GM23338 (cell line): Measurements from ENCODE around the gene KLHL25. TPM values are rescaled to one million over a fixed set of nuclear protein-coding genes. Genes with fewer than 3 reads are reported as not detected.

ENCODE experiments used
- ATAC-seq: fragments of 200-7000 bp; cut with Tn5 transposase; 3 replicates; pipeline ENCODE4 v1.9.1; 2020
- DNase-seq: peaks from one replicate; pipeline ENCODE4 v3.0.0-alpha.2; 2015; ENCODE audit warnings: low spot score
- H2AFZ ChIP-seq: fragments of 200-600 bp; sonication (generic); 2 replicates; pipeline ENCODE4 v1.8.0; 2016; ENCODE audit warnings: antibody characterized with exemption, mild to moderate bottlenecking, moderate library complexity
- H3F3A ChIP-seq: fragments of 200-600 bp; sonication (generic); replicated peaks from 2 replicates; pipeline ENCODE4 v1.8.0; 2017; ENCODE audit warnings: antibody characterized with exemption, mixed run types, low read depth
- H3K27ac ChIP-seq: fragments of 200-600 bp; sonication (generic); 2 replicates; pipeline ENCODE4 v1.6.1; 2016; ENCODE audit warnings: low read depth
- H3K27me3 ChIP-seq: fragments of 200-600 bp; sonication (generic); 2 replicates; pipeline ENCODE4 v1.8.0; 2016; ENCODE audit warnings: mild to moderate bottlenecking, mixed run types, moderate library complexity; ENCODE audit not compliant: insufficient read depth
- H3K36me3 ChIP-seq: fragments of 200-600 bp; sonication (generic); 2 replicates; pipeline ENCODE4 v1.8.0; 2016; ENCODE audit warnings: mild to moderate bottlenecking; ENCODE audit not compliant: insufficient read depth
- H3K4me1 ChIP-seq: fragments of 200-600 bp; sonication (generic); 2 replicates; pipeline ENCODE4 v1.8.0; 2016; ENCODE audit warnings: mild to moderate bottlenecking, moderate library complexity; ENCODE audit not compliant: insufficient read depth
- H3K4me2 ChIP-seq: fragments of 200-600 bp; sonication (generic); 2 replicates; pipeline ENCODE4 v1.7.1; 2017; ENCODE audit warnings: mixed run types
- H3K4me3 ChIP-seq: fragments of 200-600 bp; sonication (generic); 2 replicates; pipeline ENCODE4 v1.6.1; 2016; ENCODE audit warnings: mixed run types
- H3K79me2 ChIP-seq: fragments of 200-600 bp; sonication (generic); replicated peaks from 2 replicates; pipeline ENCODE4 v1.8.0; 2017; ENCODE audit warnings: mild to moderate bottlenecking; ENCODE audit not compliant: insufficient read depth
- H3K9me2 ChIP-seq: fragments of 200-600 bp; sonication (generic); 2 replicates; pipeline ENCODE4 v1.8.0; 2017; ENCODE audit not compliant: insufficient read depth
- H4K20me1 ChIP-seq: fragments of 200-600 bp; sonication (generic); replicated peaks from 2 replicates; pipeline ENCODE4 v1.8.0; 2017; ENCODE audit warnings: mild to moderate bottlenecking; ENCODE audit not compliant: insufficient read depth
- H3K27ac Mint-ChIP-seq: 2 replicates; pipeline ENCODE4 v1.8.0; 2020; ENCODE audit warnings: inconsistent platforms, mild to moderate bottlenecking, moderate library complexity, mixed read lengths
- H3K27me3 Mint-ChIP-seq: 3 replicates; pipeline ENCODE4 v1.8.0; 2022; ENCODE audit warnings: low read depth, mild to moderate bottlenecking, moderate library complexity, mixed read lengths, inconsistent platforms; ENCODE audit not compliant: insufficient read depth, poor library complexity
- H3K36me3 Mint-ChIP-seq: 3 replicates; pipeline ENCODE4 v1.8.0; 2021; ENCODE audit warnings: low read depth, mild to moderate bottlenecking, inconsistent platforms, moderate library complexity, mixed read lengths
- H3K4me1 Mint-ChIP-seq: 3 replicates; pipeline ENCODE4 v1.8.0; 2020; ENCODE audit warnings: mild to moderate bottlenecking, inconsistent platforms, mixed read lengths
- H3K4me3 Mint-ChIP-seq: 3 replicates; pipeline ENCODE4 v1.8.0; 2021; ENCODE audit warnings: moderate library complexity, mild to moderate bottlenecking, inconsistent platforms, mixed read lengths
- H3K9me3 Mint-ChIP-seq: 3 replicates; pipeline ENCODE4 v1.8.0; 2020; ENCODE audit warnings: moderate library complexity, mild to moderate bottlenecking, inconsistent platforms, mixed read lengths
- CREB1 ChIP-seq: fragments of 250-450 bp; sonication (Bioruptor Pico); IDR thresholded peaks from 2 replicates; pipeline ENCODE4 v1.5.0; 2020; ENCODE audit warnings: low read depth, mild to moderate bottlenecking, moderate library complexity
- EZH2 ChIP-seq: fragments of 200-600 bp; sonication (generic); IDR thresholded peaks from one replicate; pipeline ENCODE4 v1.8.0; 2017; ENCODE audit warnings: antibody characterized with exemption, mild to moderate bottlenecking, low read depth; ENCODE audit not compliant: unreplicated experiment
- EZH2phosphoT487 ChIP-seq: fragments of 200-600 bp; sonication (generic); IDR thresholded peaks from one replicate; pipeline ENCODE4 v1.8.1; 2018; ENCODE audit warnings: antibody characterized with exemption; ENCODE audit not compliant: unreplicated experiment
- JUNB ChIP-seq: IDR thresholded peaks from one replicate; pipeline ENCODE4 v1.6.1; 2016; ENCODE audit warnings: antibody characterized with exemption; ENCODE audit not compliant: unreplicated experiment
- NANOG ChIP-seq: IDR thresholded peaks from 2 replicates; pipeline ENCODE4 v1.6.1; 2016; ENCODE audit warnings: antibody characterized with exemption, borderline replicate concordance
- POLR2AphosphoS5 ChIP-seq: IDR thresholded peaks from 2 replicates; pipeline ENCODE4 v1.6.1; 2016; ENCODE audit warnings: antibody characterized with exemption, low read depth
- REST ChIP-seq: IDR thresholded peaks from one replicate; pipeline ENCODE4 v1.6.1; 2018; ENCODE audit warnings: antibody characterized with exemption; ENCODE audit not compliant: unreplicated experiment
- STAT1 ChIP-seq: IDR thresholded peaks from one replicate; pipeline ENCODE4 v1.6.1; 2016; ENCODE audit warnings: antibody characterized with exemption; ENCODE audit not compliant: unreplicated experiment
- ZNF114 ChIP-seq: fragments of 250-450 bp; sonication (Bioruptor Pico); IDR thresholded peaks from 2 replicates; pipeline ENCODE4 v1.5.0; 2020; ENCODE audit warnings: mild to moderate bottlenecking, moderate library complexity
- ZNF331 ChIP-seq: fragments of 250-450 bp; sonication (Bioruptor Pico); IDR thresholded peaks from 2 replicates; pipeline ENCODE4 v1.5.0; 2020; ENCODE audit warnings: low read depth, mild to moderate bottlenecking, moderate library complexity
- ZNF462 ChIP-seq: fragments of 250-450 bp; sonication (Bioruptor Pico); IDR thresholded peaks from 2 replicates; pipeline ENCODE4 v1.5.0; 2020; ENCODE audit warnings: mild to moderate bottlenecking, moderate library complexity
- polyA plus RNA-seq: library from polyadenylated mRNA; unstranded; fragments of >200 nt; fragmentation: Nextera tagmentation; extraction: Ambion mirVana; gene quantifications from 2 replicates; pipeline ENCODE4 v1.2.1, GENCODE V29; 2016
- total RNA-seq: library from RNA; depleted of rRNA; stranded (reverse); fragments of >200 nt; shearing (Covaris generic); gene quantifications from 2 replicates; pipeline ENCODE4 v1.2.3, GENCODE V29; 2014
- TF ChIP-seq, protein P1 (sequence below), 2 experiments: fragments of 200-600 bp in 1 of 2; sonication (generic) in 1 of 2; conservative IDR thresholded peaks; 2 replicates each; pipeline versions ENCODE4 v1.5.1 to v1.6.1; 2016 to 2017; ENCODE audit warnings: antibody characterized with exemption in 2 of 2, low read depth in 2 of 2, mild to moderate bottlenecking in 2 of 2, moderate library complexity in 1 of 2
- TF ChIP-seq, protein P2 (sequence below): IDR thresholded peaks from 2 replicates; pipeline ENCODE4 v1.6.1; 2016; ENCODE audit warnings: antibody characterized with exemption

KLHL25 gene
- total and polyA plus RNA-seq, 2 experiments from 2014 or later: 5.2 to 28.5 TPM

DNA sequence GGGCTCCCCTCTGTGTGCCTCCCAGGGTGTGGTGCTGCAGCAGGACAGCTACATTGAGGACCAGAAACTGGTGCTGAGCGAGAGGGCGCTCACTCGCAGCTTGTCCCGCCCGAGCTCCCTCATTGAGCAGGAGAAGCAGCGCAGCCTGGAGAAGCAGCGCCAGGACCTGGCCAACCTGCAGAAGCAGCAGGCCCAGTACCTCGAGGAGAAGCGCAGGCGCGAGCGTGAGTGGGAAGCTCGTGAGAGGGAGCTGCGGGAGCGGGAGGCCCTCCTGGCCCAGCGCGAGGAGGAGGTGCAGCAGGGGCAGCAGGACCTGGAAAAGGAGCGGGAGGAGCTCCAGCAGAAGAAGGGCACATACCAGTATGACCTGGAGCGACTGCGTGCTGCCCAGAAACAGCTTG is 53.7 kb downstream of the KLHL25 start:
- Histone ChIP-seq H3K27me3 (no peaks in the 10 kb centered on the region), H3F3A (no peaks in the 10 kb centered on the region), H3K4me3 (no peak overlapping the region), H3K36me3 (peaks cover 3% of the 10 kb centered on the region; the same call in 1 of the 2 replicates), H3K9me2 (no peaks in the 10 kb centered on the region), H3K79me2 (no peaks in the 10 kb centered on the region), H3K4me1 (0 out of 2 replicates have a peak, but pooled peaks cover 3% of the 10 kb centered on the region), H3K4me2 (no peak overlapping the region), H4K20me1 (no peaks in the 10 kb centered on the region), H2AFZ (no peak overlapping the region), H3K27ac (no peak overlapping the region)
- Mint-ChIP-seq H3K4me3 (no peak overlapping the region), H3K27me3 (peaks cover 18% of the 10 kb centered on the region), H3K36me3 (peaks cover 59% of the 10 kb centered on the region), H3K9me3 (no peaks in the 10 kb centered on the region; the same call in 2 of the 3 replicates), H3K4me1 (peaks cover 15% of the 10 kb centered on the region; the same call in 2 of the 3 replicates), H3K27ac (0 out of 2 replicates have a peak overlapping the region, but pooled peaks have one; percentile 56)
- TF ChIP-seq JUNB (no peak), ZNF462 (CRISPR knock-in tag) (no peak), EZH2 (no peak), ZNF331 (CRISPR knock-in tag) (no peak), REST (no peak), ZNF114 (CRISPR knock-in tag) (no peak), STAT1 (no peak), CREB1 (no peak), NANOG (no peak), EZH2phosphoT487 (no peak), POLR2AphosphoS5 (no peak)
- TF ChIP-seq, protein P1, sequence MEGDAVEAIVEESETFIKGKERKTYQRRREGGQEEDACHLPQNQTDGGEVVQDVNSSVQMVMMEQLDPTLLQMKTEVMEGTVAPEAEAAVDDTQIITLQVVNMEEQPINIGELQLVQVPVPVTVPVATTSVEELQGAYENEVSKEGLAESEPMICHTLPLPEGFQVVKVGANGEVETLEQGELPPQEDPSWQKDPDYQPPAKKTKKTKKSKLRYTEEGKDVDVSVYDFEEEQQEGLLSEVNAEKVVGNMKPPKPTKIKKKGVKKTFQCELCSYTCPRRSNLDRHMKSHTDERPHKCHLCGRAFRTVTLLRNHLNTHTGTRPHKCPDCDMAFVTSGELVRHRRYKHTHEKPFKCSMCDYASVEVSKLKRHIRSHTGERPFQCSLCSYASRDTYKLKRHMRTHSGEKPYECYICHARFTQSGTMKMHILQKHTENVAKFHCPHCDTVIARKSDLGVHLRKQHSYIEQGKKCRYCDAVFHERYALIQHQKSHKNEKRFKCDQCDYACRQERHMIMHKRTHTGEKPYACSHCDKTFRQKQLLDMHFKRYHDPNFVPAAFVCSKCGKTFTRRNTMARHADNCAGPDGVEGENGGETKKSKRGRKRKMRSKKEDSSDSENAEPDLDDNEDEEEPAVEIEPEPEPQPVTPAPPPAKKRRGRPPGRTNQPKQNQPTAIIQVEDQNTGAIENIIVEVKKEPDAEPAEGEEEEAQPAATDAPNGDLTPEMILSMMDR (conservative IDR thresholded peaks at IDR 0.05; ENCODE audit: low read depth in 2 of 2): no peak; a peak in 1 of 4 replicates
- TF ChIP-seq, protein P2, sequence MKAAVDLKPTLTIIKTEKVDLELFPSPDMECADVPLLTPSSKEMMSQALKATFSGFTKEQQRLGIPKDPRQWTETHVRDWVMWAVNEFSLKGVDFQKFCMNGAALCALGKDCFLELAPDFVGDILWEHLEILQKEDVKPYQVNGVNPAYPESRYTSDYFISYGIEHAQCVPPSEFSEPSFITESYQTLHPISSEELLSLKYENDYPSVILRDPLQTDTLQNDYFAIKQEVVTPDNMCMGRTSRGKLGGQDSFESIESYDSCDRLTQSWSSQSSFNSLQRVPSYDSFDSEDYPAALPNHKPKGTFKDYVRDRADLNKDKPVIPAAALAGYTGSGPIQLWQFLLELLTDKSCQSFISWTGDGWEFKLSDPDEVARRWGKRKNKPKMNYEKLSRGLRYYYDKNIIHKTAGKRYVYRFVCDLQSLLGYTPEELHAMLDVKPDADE: no peak
- DNase-seq (peak; percentile 49), ATAC-seq (peak; percentile 76)
